Measurements from ENCODE around the gene RXRA.

- TF ChIP-seq CTCF (IDR thresholded peaks at IDR 0.05) (no peak), POLR2AphosphoS5 (IDR thresholded peaks at IDR 0.05) (no peak), POLR2A (IDR thresholded peaks at IDR 0.05) (no peak)
These were observed 129.3 kb downstream of the RXRA start for GRCh38 chr9:134455537-134455933.

All from transverse colon (tissue), 4 donors.